Left ventricle myocardium inferior (tissue), 1 donor: ENCODE measurements around the gene PBX4. TPM values are rescaled to one million over a fixed set of nuclear protein-coding genes. Genes with fewer than 3 reads are reported as not detected.

Experiments
- DNase-seq: peaks from one replicate; pipeline ENCODE4 v3.0.0-alpha.2; 2020
- H3K27ac ChIP-seq: fragments of 200-600 bp; replicated peaks from 2 replicates; pipeline ENCODE4 v1.8.0; 2021
- H3K27me3 ChIP-seq: fragments of 200-600 bp; 2 replicates; pipeline ENCODE4 v1.8.0; 2021; ENCODE audit warnings: low read depth
- H3K36me3 ChIP-seq: fragments of 200-600 bp; 2 replicates; pipeline ENCODE4 v1.8.0; 2021
- H3K4me1 ChIP-seq: fragments of 200-600 bp; 2 replicates; pipeline ENCODE4 v1.8.0; 2021
- H3K4me3 ChIP-seq: fragments of 200-600 bp; 2 replicates; pipeline ENCODE4 v1.8.0; 2021; ENCODE audit warnings: mild to moderate bottlenecking, moderate library complexity
- H3K9me3 ChIP-seq: fragments of 200-600 bp; replicated peaks from 2 replicates; pipeline ENCODE4 v1.8.0; 2021
- intact Hi-C: fragments of 100-400 bp; cut with micrococcal nuclease; formaldehyde crosslinking; loops from one replicate; pipeline ENCODE4 v1.11.0; 2022
- total RNA-seq: library from RNA; stranded (reverse); fragmentation: NEBNext Ultra II Directional; extraction: Animal tissue kit (Norgen Biotek cat#: 25700); gene quantifications from one replicate; pipeline ENCODE4 v1.2.1, GENCODE V29; 2021
- TF ChIP-seq, protein P1 (sequence below): fragments of 200-600 bp; IDR thresholded peaks from 2 replicates; pipeline ENCODE4 v1.8.0; 2021; ENCODE audit warnings: antibody characterized with exemption, mild to moderate bottlenecking, borderline replicate concordance
- donor health status: DM: no; HTN: yes; CAD: no; lungs with severe emphysema.

The PBX4 gene
- total RNA-seq, 1 donor from 2014 or later: not detected

DNA sequence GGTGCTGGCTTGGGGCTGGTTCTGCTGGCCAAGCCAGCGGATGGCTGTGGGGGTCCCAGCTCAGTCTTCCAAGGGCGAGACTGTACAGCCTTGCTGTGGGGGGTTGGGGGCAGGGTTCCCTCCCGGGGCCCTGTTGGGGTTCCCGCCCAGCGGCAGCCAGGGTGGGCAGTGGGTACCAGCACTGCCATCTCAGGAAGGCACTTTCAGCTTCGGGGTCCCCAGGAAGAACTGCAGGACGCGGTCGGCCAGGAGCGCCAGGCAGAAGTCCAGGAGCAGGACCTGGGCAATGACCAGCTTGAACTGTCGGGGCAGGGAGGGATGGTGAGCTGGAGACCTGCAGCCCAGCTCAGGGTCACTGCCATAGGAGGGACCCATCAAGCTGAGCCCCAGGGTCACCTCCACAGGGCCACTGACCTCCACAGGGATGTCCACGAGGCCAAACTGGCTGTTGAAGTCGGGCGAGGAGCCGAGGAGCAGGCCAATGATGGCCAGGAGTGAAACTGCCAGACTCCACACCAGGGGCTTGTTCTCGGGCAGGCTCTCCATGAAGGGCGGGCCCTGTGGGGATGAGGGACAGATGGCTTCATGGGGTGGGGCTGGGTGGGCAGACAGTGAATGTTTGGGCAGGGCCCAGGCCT lies 26.9 kb upstream of the PBX4 start:
- Histone ChIP-seq H3K27me3 (no peaks in the 10 kb centered on the region), H3K36me3 (peaks cover 56% of the 10 kb centered on the region), H3K9me3 (no peaks in the 10 kb centered on the region), H3K27ac (no peak overlapping the region), H3K4me3 (no peak overlapping the region), H3K4me1 (peaks cover 16% of the 10 kb centered on the region)
- DNase-seq: no peak
- TF ChIP-seq, protein P1, sequence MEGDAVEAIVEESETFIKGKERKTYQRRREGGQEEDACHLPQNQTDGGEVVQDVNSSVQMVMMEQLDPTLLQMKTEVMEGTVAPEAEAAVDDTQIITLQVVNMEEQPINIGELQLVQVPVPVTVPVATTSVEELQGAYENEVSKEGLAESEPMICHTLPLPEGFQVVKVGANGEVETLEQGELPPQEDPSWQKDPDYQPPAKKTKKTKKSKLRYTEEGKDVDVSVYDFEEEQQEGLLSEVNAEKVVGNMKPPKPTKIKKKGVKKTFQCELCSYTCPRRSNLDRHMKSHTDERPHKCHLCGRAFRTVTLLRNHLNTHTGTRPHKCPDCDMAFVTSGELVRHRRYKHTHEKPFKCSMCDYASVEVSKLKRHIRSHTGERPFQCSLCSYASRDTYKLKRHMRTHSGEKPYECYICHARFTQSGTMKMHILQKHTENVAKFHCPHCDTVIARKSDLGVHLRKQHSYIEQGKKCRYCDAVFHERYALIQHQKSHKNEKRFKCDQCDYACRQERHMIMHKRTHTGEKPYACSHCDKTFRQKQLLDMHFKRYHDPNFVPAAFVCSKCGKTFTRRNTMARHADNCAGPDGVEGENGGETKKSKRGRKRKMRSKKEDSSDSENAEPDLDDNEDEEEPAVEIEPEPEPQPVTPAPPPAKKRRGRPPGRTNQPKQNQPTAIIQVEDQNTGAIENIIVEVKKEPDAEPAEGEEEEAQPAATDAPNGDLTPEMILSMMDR: no peak
- intact Hi-C loops: no loop called here

DNA sequence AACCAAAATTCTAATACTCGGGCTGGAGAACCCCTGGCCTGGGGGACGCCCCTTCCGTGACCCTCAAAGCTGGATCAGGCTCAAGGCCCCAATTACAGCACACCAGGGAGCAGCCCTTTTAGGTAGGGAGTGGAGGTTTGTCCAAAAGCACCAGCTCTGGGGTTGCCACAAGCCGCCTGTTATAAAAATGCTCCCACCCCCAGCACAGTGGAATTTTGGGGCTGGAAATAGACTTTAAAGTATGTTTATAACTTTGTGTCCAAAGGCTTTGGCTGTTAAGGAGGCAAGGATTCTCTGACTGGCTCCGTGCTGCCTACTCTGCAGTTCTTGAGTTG lies 25.5 kb upstream of the PBX4 start:
- Histone ChIP-seq H3K4me1 (peaks cover 16% of the 10 kb centered on the region), H3K36me3 (peaks cover 44% of the 10 kb centered on the region), H3K9me3 (no peaks in the 10 kb centered on the region), H3K4me3 (peak overlapping the region; percentile 84), H3K27ac (no peak overlapping the region), H3K27me3 (no peaks in the 10 kb centered on the region)
- intact Hi-C loops: no loop called here
- TF ChIP-seq, protein P1: no peak
- no peak for DNase-seq

DNA sequence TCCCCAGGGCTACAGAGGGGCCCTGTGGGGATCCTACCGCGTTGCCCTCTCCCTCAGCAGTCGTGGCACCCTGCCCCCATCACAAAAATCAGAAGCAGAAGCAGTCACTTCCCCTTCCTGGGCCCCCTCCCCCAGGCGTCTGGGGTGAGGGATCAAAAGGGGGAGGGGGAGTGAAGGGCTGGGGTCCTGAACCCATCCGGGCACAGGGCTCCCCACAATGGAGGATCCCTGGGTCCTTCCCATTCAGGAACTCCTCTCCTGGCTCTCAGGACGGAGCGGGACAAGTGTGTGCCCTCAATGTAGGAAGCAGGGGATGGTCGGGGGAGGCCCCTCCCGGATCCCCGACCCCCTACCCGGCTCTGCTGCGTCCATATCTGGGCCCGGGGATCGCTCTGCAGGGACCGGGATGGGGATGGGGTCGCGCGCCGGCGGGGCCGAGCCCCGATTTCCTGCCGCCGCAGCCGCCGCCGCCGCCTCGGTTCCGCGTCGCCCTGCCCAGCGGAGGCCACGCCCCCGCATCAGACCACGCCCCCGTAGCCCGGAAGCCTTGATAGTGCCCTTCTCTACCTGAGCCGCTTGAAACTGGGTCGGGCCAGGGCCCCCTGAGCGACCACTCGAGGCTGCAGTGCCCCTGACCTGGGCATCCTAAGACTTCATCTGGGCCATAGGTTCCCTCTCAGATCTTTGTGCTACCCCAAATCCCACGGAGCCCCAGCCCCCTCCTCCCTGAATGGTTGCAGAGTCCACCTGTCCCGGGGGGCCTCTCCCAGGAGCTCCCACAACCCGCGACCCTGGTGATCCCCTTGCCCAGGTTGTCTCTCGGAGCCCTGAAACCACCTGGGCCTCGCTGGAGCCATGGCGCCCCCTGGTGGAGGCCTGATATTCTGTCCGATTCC lies 24.9 kb upstream of the PBX4 start, which contains the start of gene GMIP:
GMIP (minus strand) TSS at position 500 of the 896 bp plus-strand sequence; CDS start at position 372, 128 bp downstream.
- Histone ChIP-seq H3K36me3 (peaks cover 38% of the 10 kb centered on the region), H3K4me3 (peak within 1 kb of the TSS; percentile 84), H3K27ac (peak within 1 kb of the TSS; percentile 54), H3K9me3 (no peaks in the 10 kb centered on the region), H3K27me3 (no peaks in the 10 kb centered on the region), H3K4me1 (peaks cover 16% of the 10 kb centered on the region)
- intact Hi-C loops: no loop called here
- TF ChIP-seq, protein P1: peak; percentile 91
- DNase-seq: peak; percentile 82

DNA sequence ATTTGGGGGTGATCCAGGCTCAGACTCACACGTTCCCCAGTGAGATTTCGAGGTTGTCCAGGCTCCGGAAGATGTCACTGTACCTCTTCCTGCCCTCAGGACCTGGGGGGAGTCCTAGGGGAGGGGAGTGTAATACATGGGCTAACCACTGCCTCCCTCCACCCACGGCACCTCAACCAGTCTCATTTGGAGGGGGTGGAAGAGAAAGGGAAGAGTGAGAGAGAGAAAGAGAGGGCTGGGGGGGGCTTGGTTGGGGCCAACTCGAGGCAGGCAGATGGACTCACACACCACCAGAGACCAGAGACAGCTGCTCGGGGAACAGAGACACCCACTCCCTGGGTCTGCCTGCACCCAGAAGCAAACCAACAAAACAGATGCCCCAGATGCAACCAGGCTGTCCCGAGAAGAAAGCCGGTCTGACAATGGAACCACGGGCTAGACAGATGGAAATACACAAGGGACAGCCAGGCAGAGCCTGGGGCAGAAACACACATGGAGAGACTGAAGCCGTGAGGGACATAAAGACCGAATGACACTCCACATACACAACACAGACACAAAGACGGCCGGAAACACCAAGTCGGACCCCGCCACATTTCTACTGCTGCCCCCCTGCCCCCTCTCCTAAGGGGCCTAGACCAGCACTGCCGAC lies 24.1 kb upstream of the PBX4 start:
- H3K4me3 ChIP-seq: peak overlapping the region; percentile 84
- peaks cover 5% of the 10 kb centered on the region for H3K27me3 ChIP-seq
- peaks cover 30% of the 10 kb centered on the region for H3K36me3 ChIP-seq
- no peak for DNase-seq
- TF ChIP-seq, protein P1: no peak
- intact Hi-C loops: no loop called here
- H3K27ac ChIP-seq: peak overlapping the region; percentile 54
- H3K4me1 ChIP-seq: peaks cover 16% of the 10 kb centered on the region
- H3K9me3 ChIP-seq: no peaks in the 10 kb centered on the region

DNA sequence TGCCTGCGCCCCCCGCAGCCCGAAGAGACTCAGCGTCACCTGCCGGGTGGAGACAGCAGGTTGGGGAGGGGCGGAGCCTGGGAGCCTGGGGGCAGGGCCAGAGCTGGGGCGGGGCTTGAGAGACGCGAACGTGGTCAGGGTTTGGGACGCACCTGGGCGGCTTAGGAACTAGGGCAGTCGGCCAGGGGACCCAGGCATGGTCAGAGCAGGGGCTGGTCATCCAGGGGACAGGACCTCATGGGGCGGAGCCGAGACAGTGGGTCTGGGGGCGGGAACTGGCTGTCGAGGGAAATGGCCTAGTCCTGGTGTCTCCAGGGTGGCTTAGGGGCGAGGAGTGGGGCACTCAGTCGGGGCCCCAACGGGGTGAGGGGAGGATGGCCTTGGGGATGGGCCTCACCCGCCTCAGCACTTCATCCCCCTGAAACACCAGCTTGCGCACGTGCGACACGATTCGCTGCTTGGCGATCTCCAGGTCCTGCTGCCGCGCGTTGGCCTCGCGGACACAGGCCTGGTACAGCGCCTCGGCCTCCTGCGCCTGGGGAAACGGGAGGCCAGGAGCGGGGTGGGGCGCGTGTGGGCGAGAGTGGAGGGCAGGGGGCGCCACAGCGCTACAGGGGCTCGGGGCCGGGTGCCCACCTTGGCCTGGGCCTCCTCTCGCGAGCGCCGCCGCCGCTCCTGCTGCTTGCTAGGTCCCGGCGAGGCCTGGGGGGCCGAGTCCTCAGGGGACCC lies 19.2 kb upstream of the PBX4 start:
- H3K27ac ChIP-seq: no peak overlapping the region
- TF ChIP-seq, protein P1: no peak
- intact Hi-C loops: no loop called here

More for the DNA sequence above, 19.2 kb upstream of the PBX4 start:
- Histone ChIP-seq H3K27me3 (peaks cover 11% of the 10 kb centered on the region), H3K4me3 (no peak overlapping the region), H3K9me3 (no peaks in the 10 kb centered on the region), H3K4me1 (peaks cover 2% of the 10 kb centered on the region), H3K36me3 (peaks cover 11% of the 10 kb centered on the region)
- DNase-seq: no peak
